GM12878 (cell line): ENCODE results near the gene NKG7. TPM values are rescaled to one million over a fixed set of nuclear protein-coding genes. Genes with fewer than 3 reads are reported as not detected.

Source experiments
- ATAC-seq: fragments of 200-7000 bp; cut with Tn5 transposase; 3 replicates; pipeline ENCODE4 v1.9.1; 2020; ENCODE audit warnings: mild to moderate bottlenecking, moderate library complexity
- BruUV-seq: library from RNA; stranded (reverse); fragments of 400-500 nt; replicated peaks from 2 replicates; lab custom pipeline; 2021; lab: Mats Ljungman, UMichigan
- CTCF ChIA-PET: fragments of 300-600 bp; sonication (Branson Sonifier 250); formaldehyde crosslinking; extraction: SDS; loops from one replicate; lab custom pipeline; 2021; ENCODE audit warnings: inconsistent platforms; lab: Yijun Ruan, JAX
- POLR2A ChIA-PET: fragments of 350-600 bp; formaldehyde crosslinking; extraction: SDS; loops from one replicate; lab custom pipeline; 2021; ENCODE audit warnings: inconsistent platforms; lab: Charles Lee
- RAD21 ChIA-PET: fragments of 300-600 bp; sonication (Branson Sonifier 250); formaldehyde crosslinking; loops from one replicate; lab custom pipeline; 2023; ENCODE audit warnings: antibody characterized with exemption; ENCODE audit not compliant: unreplicated experiment; lab: Charles Lee
- SMC1A ChIA-PET: fragments of 300-600 bp; sonication (Branson Sonifier 250); formaldehyde crosslinking; loops from one replicate; lab custom pipeline; 2023; ENCODE audit not compliant: unreplicated experiment, uncharacterized antibody; lab: Charles Lee
- DNase-seq: peaks from one replicate; pipeline ENCODE4 v3.0.0-alpha.2; 2011; ENCODE audit warnings: low read depth, low spot score
- FAIRE-seq: peaks from 3 replicates; lab custom pipeline; 2011; peaks lifted over from hg19 to GRCh38; lab: Jason Lieb, UNC
- H2AFZ ChIP-seq: 2 replicates; pipeline ENCODE4 v1.6.0; 2011; ENCODE audit warnings: low read depth, low read length, control low read depth; ENCODE audit not compliant: control insufficient read depth
- H3K27ac ChIP-seq: 2 replicates; pipeline ENCODE4 v1.5.1; 2011; ENCODE audit warnings: control low read depth; ENCODE audit not compliant: control insufficient read depth, insufficient read depth
- H3K27me3 ChIP-seq, 2 experiments: replicated peaks in 1 of 2; 2 replicates each; pipeline versions ENCODE4 v1.6.0 to v1.6.1; 2011; ENCODE audit warnings: low read length in 1 of 2; ENCODE audit not compliant: control insufficient read depth in 2 of 2, insufficient read depth in 2 of 2
- H3K36me3 ChIP-seq, 2 experiments: 2 replicates each; pipeline ENCODE4 v1.5.1; 2011; ENCODE audit warnings: low read length in 1 of 2; ENCODE audit not compliant: control insufficient read depth in 2 of 2, insufficient read depth in 2 of 2
- H3K4me1 ChIP-seq: 2 replicates; pipeline ENCODE4 v1.6.1; 2011; ENCODE audit warnings: mild to moderate bottlenecking, low read length, moderate library complexity, mixed read lengths; ENCODE audit not compliant: control insufficient read depth, insufficient read depth
- H3K4me2 ChIP-seq: 2 replicates; pipeline ENCODE4 v1.6.0; 2011; ENCODE audit warnings: control low read depth; ENCODE audit not compliant: control insufficient read depth, insufficient read depth
- H3K4me3 ChIP-seq: fragments of 200-600 bp; sonication (generic); 2 replicates; pipeline ENCODE4 v1.5.1; 2016
- H3K79me2 ChIP-seq: 2 replicates; pipeline ENCODE4 v1.6.0; 2011; ENCODE audit warnings: low read length; ENCODE audit not compliant: control insufficient read depth, insufficient read depth
- H3K9ac ChIP-seq: 2 replicates; pipeline ENCODE4 v1.8.0; 2011; ENCODE audit warnings: low read length, control low read depth, mixed read lengths; ENCODE audit not compliant: control insufficient read depth, insufficient read depth
- H3K9me3 ChIP-seq: replicated peaks from 3 replicates; pipeline ENCODE4 v1.5.1; 2011; ENCODE audit warnings: mild to moderate bottlenecking, low read length; ENCODE audit not compliant: control insufficient read depth, insufficient read depth
- H4K20me1 ChIP-seq: 2 replicates; pipeline ENCODE4 v1.6.0; 2011; ENCODE audit not compliant: control insufficient read depth, insufficient read depth
- BMI1 ChIP-seq: fragments of 450-650 bp; IDR thresholded peaks from 2 replicates; pipeline ENCODE4 v1.6.1; 2016; ENCODE audit warnings: mild to moderate bottlenecking, moderate library complexity, borderline replicate concordance
- HSF1 ChIP-seq: fragments of 150-350 bp; IDR thresholded peaks from 2 replicates; pipeline ENCODE4 v1.6.1; 2014; ENCODE audit warnings: mild to moderate bottlenecking, low read depth, low read length
- SMC3 ChIP-seq: IDR thresholded peaks from 2 replicates; pipeline ENCODE4 v1.6.1; 2011; ENCODE audit warnings: low read length, improper control_type of control experiment, borderline replicate concordance
- WRNIP1 ChIP-seq: IDR thresholded peaks from 2 replicates; pipeline ENCODE4 v1.6.1; 2011; ENCODE audit warnings: low read depth, low read length, improper control_type of control experiment, borderline replicate concordance
- ZNF384 ChIP-seq: IDR thresholded peaks from 2 replicates; pipeline ENCODE4 v1.6.1; 2012; ENCODE audit warnings: low read depth, mild to moderate bottlenecking, low read length, improper control_type of control experiment, borderline replicate concordance
- WGBS: methylation state at CpG from one replicate; pipeline ENCODE4 v1.1.6; 2016; ENCODE audit warnings: low lambda C conversion rate; ENCODE audit not compliant: insufficient replicate concordance, insufficient coverage; ENCODE audit errors: missing lambda C conversion rate; 5-methylcytosine and 5-hydroxymethylcytosine counted together
- in situ Hi-C: fragments of 300-500 bp; cut with MboI; formaldehyde crosslinking; loops from 9 replicates; pipeline ENCODE4 v1.14.3; 2018; ENCODE audit warnings: mixed read lengths
- intact Hi-C: fragments of 100-400 bp; cut with micrococcal nuclease; formaldehyde crosslinking; loops from one replicate; pipeline ENCODE4 v1.14.2; 2022; ENCODE audit not compliant: unreplicated experiment
- polyA plus RNA-seq, 11 experiments: library from polyadenylated mRNA; depleted of rRNA in 4 of 11; unstranded in 6 of 11; stranded (reverse) in 5 of 11; fragments of >200 nt; fragmentation: Nextera tagmentation in 4 of 11; fragmentation: Illumina TruSeq in 1 of 11; extraction: Ambion mirVana in 4 of 11; extraction: Trizol in 1 of 11; gene quantifications; 1 replicate in 1 of 11; 2 replicates in 10 of 11; pipeline versions ENCODE4 v1.2.1 to v1.2.3, GENCODE V29; 2011 to 2016; ENCODE audit warnings: inconsistent platforms in 2 of 11, missing spikeins in 2 of 11, low read depth in 1 of 11
- total RNA-seq, 4 experiments: library from RNA; depleted of rRNA in 3 of 4; stranded (reverse); fragments of >200 nt in 3 of 4; fragmentation: Illumina TruSeq in 1 of 4; extraction: Trizol in 1 of 4; gene quantifications; 2 replicates each; pipeline versions ENCODE4 v1.2.1 to v1.2.3, GENCODE V29; 2013 to 2021

NKG7 gene
- total and polyA plus RNA-seq, 10 of the 15 experiments (the other 5 are each of a cell fraction or from before 2014, with no cell fraction given) = 10.0 to 48.7 (median 22.3) TPM

GRCh38 chr19:51415187-51415586, 42.7 kb upstream of the NKG7 start:
- Histone ChIP-seq H3K27me3 (no peaks in the 10 kb centered on the region), H3K4me1 (peaks cover 16% of the 10 kb centered on the region), H3K4me2 (no peak overlapping the region), H3K9ac (no peak overlapping the region), H3K27ac (no peak overlapping the region), H4K20me1 (no peaks in the 10 kb centered on the region), H2AFZ (no peak overlapping the region), H3K9me3 (no peaks in the 10 kb centered on the region), H3K79me2 (no peaks in the 10 kb centered on the region), H3K4me3 (no peak overlapping the region), H3K36me3 (no peaks in the 10 kb centered on the region)
- intact Hi-C loops (no loop called here), in situ Hi-C loops (no loop called here)
- RAD21 ChIA-PET = no interaction called here
- CTCF ChIA-PET = interaction anchor here (0.6 to 9.7 kb wide), 2 partner anchors 18 to 24 kb away, joined by 3 to 142 read pairs; no protein-coding TSS in a partner anchor
- POLR2A ChIA-PET = interaction anchor here (0.6 kb wide), 1 partner anchor 10 kb away, joined by 3 read pairs; no protein-coding TSS in a partner anchor
- 78% methylated on average over 12 of the region's 12 CpGs for WGBS
- TF ChIP-seq HSF1 (no peak), SMC3 (no peak), ZNF384 (no peak), WRNIP1 (no peak), BMI1 (no peak)
- BruUV-seq = no TSS peak
- DNase-seq (no peak), FAIRE-seq (no peak), ATAC-seq (no peak)
- SMC1A ChIA-PET = no interaction called here
